ENCODE results near the gene LYPD6B. TPM values are rescaled to one million over a fixed set of nuclear protein-coding genes. Genes with fewer than 3 reads are reported as not detected.

Gene LYPD6B
- total and polyA plus RNA-seq, 2 donors (not counting 3 experiments of a cell fraction or from before 2014, with no cell fraction given) = not detected

GRCh38 chr2:149119368-149119767, 80.9 kb downstream of the LYPD6B start:
- dilution Hi-C loops (cut with MboI; ENCODE audit: extremely low pct_ligation_motif_present, low sequenced_read_pairs) (no loop called here), intact Hi-C loops (cut with micrococcal nuclease) (no loop called here)
- H3K27me3 ChIP-seq (ENCODE audit: control insufficient read depth in 2 of 2, insufficient read depth in 2 of 2, low read length in 2 of 2) = no peaks in the 10 kb centered on the region
- H3K9ac ChIP-seq (replicated peaks; ENCODE audit: extremely low read depth, insufficient read depth, low read length) = no peak overlapping the region
- TF ChIP-seq, protein P1, sequence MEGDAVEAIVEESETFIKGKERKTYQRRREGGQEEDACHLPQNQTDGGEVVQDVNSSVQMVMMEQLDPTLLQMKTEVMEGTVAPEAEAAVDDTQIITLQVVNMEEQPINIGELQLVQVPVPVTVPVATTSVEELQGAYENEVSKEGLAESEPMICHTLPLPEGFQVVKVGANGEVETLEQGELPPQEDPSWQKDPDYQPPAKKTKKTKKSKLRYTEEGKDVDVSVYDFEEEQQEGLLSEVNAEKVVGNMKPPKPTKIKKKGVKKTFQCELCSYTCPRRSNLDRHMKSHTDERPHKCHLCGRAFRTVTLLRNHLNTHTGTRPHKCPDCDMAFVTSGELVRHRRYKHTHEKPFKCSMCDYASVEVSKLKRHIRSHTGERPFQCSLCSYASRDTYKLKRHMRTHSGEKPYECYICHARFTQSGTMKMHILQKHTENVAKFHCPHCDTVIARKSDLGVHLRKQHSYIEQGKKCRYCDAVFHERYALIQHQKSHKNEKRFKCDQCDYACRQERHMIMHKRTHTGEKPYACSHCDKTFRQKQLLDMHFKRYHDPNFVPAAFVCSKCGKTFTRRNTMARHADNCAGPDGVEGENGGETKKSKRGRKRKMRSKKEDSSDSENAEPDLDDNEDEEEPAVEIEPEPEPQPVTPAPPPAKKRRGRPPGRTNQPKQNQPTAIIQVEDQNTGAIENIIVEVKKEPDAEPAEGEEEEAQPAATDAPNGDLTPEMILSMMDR (IDR thresholded peaks at IDR 0.05; ENCODE audit: extremely low read depth in 1 of 2, insufficient read depth in 1 of 2, low read depth in 1 of 2, low read length in 2 of 2) = no peak
- TF ChIP-seq GATA2 (IDR thresholded peaks at IDR 0.05; ENCODE audit: insufficient read depth, insufficient read length, low read depth, low read length) (no peak), POLR2A (IDR thresholded peaks at IDR 0.05; ENCODE audit: low read depth, low read length) (no peak), POLR2AphosphoS5 (IDR thresholded peaks at IDR 0.05; ENCODE audit: insufficient read depth, low read depth, low read length) (no peak), FOS (IDR thresholded peaks at IDR 0.05; ENCODE audit: borderline replicate concordance, insufficient read depth, low read length) (no peak)
- H3K4me2 ChIP-seq (ENCODE audit: insufficient read depth, low read length) = no peak overlapping the region
- DNase-seq (ENCODE audit: low read depth, low spot score) = no peak
- H3K27ac ChIP-seq (ENCODE audit: insufficient read depth, low read depth, low read length) = no peak overlapping the region
- no peak overlapping the region for H3K4me3 ChIP-seq (replicated peaks in 1 of 3; ENCODE audit: insufficient read depth in 1 of 3, low read depth in 1 of 3, low read length in 3 of 3)
- H2AFZ ChIP-seq (ENCODE audit: low read depth, low read length) = no peak overlapping the region
- H4K20me1 ChIP-seq (replicated peaks; ENCODE audit: control insufficient read depth, extremely low read depth, insufficient read depth, low read length) = no peaks in the 10 kb centered on the region
- no peaks in the 10 kb centered on the region for H3K9me1 ChIP-seq (replicated peaks; ENCODE audit: control insufficient read depth, extremely low read depth, insufficient read depth, low read length)
- CTCF ChIA-PET = interaction anchor here (1.1 kb wide), 1 partner anchor 102 kb away, joined by 3 read pairs; no protein-coding TSS in a partner anchor
- no peaks in the 10 kb centered on the region for H3K36me3 ChIP-seq (ENCODE audit: control insufficient read depth in 2 of 2, extremely low read depth in 1 of 2, insufficient read depth in 2 of 2, low read length in 2 of 2)
- no peak for FAIRE-seq
- POLR2A ChIA-PET = no interaction called here
- no peaks in the 10 kb centered on the region for H3K79me2 ChIP-seq (ENCODE audit: control insufficient read depth, insufficient read depth, low read length)
- no peaks in the 10 kb centered on the region for H3K9me3 ChIP-seq (replicated peaks; ENCODE audit: control insufficient read depth, insufficient read depth, low read length)
- BruUV-seq (replicated peaks) = no TSS peak
- no peaks in the 10 kb centered on the region for H3K4me1 ChIP-seq (ENCODE audit: control insufficient read depth, extremely low read depth, insufficient read depth, low read length)

- no peak overlapping the region for H3K9ac ChIP-seq (replicated peaks; ENCODE audit: extremely low read depth, insufficient read depth, low read length)
- BruUV-seq (replicated peaks) = no TSS peak
- H3K27ac ChIP-seq (ENCODE audit: insufficient read depth, low read depth, low read length) = no peak overlapping the region
- H2AFZ ChIP-seq (ENCODE audit: low read depth, low read length) = no peak overlapping the region
- ChIA-PET CTCF (interaction anchor here (1.6 kb wide), 1 partner anchor 14 kb away, joined by 3 read pairs; no protein-coding TSS in a partner anchor), POLR2A (no interaction called here)
- no peaks in the 10 kb centered on the region for H3K4me1 ChIP-seq (ENCODE audit: control insufficient read depth, extremely low read depth, insufficient read depth, low read length)
- H4K20me1 ChIP-seq (replicated peaks; ENCODE audit: control insufficient read depth, extremely low read depth, insufficient read depth, low read length) = no peaks in the 10 kb centered on the region
- no peak overlapping the region for H3K4me3 ChIP-seq (replicated peaks in 1 of 3; ENCODE audit: insufficient read depth in 1 of 3, low read depth in 1 of 3, low read length in 3 of 3)
- dilution Hi-C loops (cut with MboI; ENCODE audit: extremely low pct_ligation_motif_present, low sequenced_read_pairs) = no loop called here
- H3K27me3 ChIP-seq (ENCODE audit: control insufficient read depth in 2 of 2, insufficient read depth in 2 of 2, low read length in 2 of 2) = no peaks in the 10 kb centered on the region
- FAIRE-seq (no peak), DNase-seq (ENCODE audit: low read depth, low spot score) (no peak)
- H3K4me2 ChIP-seq (ENCODE audit: insufficient read depth, low read length) = no peak overlapping the region
- intact Hi-C loops (cut with micrococcal nuclease) = no loop called here
- no peaks in the 10 kb centered on the region for H3K79me2 ChIP-seq (ENCODE audit: control insufficient read depth, insufficient read depth, low read length)
- no peaks in the 10 kb centered on the region for H3K36me3 ChIP-seq (ENCODE audit: control insufficient read depth in 2 of 2, extremely low read depth in 1 of 2, insufficient read depth in 2 of 2, low read length in 2 of 2)
- no peaks in the 10 kb centered on the region for H3K9me1 ChIP-seq (replicated peaks; ENCODE audit: control insufficient read depth, extremely low read depth, insufficient read depth, low read length)
- no peaks in the 10 kb centered on the region for H3K9me3 ChIP-seq (replicated peaks; ENCODE audit: control insufficient read depth, insufficient read depth, low read length)
- TF ChIP-seq, protein P1 (IDR thresholded peaks at IDR 0.05; ENCODE audit: extremely low read depth in 1 of 2, insufficient read depth in 1 of 2, low read depth in 1 of 2, low read length in 2 of 2) = no peak
Observed at GRCh38 chr2:149122516-149122915, 84.0 kb downstream of the LYPD6B start.

Data from endothelial cell of umbilical vein (primary cell).